ENCODE results near the gene SYNE1.
"Not testable (repeated sequence)": the region's sequence is repeated elsewhere in the genome, so short reads cannot be mapped to it uniquely, and the experiment has no call there.

SYNE1 gene

DNA sequence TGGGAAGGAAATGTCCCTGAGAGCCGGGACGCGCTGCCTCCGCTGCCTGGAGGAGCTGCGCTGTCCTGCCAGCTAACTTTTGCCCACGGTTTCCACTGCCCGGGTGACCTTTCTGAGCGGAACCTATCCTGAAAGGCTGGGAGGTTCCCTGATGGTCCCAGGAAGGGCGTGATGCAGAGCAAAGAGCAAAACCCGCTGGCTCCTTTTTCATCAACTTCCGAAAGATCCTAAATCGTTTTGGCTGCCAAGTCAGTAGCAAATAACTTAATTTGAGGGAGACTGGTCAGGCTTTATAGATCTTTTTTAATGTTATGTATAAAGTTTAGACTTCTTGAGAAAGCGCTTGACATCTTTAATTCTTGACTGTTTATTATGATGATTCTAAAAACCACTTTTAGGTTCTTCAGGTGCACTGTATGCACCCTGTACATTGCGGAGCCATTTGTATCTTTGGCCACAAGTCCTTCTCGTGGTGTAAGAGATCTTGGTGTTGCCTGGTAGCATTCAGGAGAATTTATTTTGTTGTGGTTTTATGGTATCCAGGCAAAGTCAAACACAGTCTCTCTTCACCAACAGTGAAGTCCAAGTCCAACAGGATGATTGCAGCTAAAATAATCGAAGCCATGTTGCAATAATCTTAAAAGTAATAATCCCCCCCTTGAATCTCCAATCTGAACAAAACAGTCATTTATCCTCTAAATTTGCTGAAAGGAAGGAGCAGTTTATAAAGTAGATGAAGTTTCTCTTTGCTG lies at the start of gene SYNE1:
SYNE1 (minus strand) TSS at position 67 of the 752 bp plus-strand sequence. CDS start 9,031 bp downstream, outside the sequence.
- DNase-seq (ENCODE audit: low read depth) = no peak

DNA sequence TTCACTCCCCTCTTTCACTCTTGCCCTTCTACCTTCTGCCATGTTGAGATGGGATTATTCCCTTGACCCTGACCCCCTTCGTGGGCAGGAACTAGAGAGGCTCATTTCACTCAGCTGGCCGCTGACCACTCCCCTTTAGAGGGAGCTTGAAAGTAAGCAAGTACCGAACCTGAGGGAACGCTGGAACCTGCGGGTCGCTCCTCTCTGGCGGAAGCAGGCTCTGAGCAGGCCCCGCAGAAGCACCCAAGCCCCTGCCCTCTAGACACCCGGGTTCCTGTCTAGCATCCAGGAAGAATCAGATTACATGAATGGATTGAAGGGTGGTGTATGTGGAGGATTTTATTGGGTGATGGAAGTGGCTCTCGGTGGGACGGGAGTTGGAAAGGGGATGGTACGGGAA lies 48.7 kb upstream of the SYNE1 start:
- DNase-seq (ENCODE audit: low read depth) = no peak

GRCh38 chr6:152682935-152683334 lies 45.8 kb upstream of the SYNE1 start:
- not testable (repeated sequence) for DNase-seq (ENCODE audit: low read depth)

DNA sequence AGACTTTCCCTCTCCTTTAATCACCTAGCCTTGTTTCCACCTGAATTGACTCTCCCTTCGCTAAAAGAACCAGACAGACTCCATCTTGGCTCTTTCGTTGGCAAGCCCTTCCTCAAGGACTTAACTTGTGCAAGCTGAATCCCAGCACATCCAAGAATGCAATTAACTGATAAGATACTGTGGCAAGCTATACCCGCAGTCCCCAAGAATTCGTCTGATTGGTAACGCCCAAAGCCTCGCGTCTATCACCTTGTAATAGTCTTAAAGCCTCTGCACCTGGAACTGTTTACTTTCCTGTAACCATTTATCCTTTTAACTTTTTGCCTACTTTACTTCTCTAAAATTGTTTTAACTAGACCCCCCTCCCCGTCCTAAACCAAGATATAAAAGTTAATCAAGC lies 45.0 kb upstream of the SYNE1 start:
- no peak for DNase-seq (ENCODE audit: low read depth)

DNA sequence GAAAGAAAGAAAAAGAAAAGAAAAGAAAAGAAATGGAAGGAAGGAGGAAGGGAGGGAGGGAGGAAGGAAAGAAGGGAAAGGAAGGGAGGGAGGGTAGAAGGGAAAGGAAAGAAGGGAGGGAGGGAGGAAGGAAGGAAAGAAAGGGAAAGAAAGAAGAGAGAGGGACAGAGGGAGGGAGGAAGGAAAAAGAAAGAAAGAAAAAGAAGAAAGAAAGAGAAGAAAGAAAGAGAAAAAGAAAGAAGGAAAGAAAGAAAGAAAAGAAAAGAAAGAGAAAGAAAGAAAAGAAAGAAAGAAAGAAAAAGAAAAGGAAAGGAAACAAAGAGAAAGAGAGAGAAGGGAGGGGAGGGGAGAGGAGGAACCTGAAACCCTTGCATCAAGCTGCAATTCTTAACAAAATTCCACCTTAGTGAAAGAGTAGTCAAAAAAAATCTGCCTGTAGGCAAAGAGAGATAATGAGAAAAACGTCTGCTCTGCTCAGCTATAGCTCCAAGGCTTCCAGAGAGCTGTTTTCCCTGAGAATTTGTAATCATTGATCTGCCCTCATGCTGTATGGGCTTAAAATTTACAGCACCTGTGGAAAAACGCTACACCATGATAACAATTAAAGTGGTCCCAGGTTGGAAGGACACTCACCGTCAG lies 43.8 kb upstream of the SYNE1 start:
- no peak for DNase-seq (ENCODE audit: low read depth)

DNA sequence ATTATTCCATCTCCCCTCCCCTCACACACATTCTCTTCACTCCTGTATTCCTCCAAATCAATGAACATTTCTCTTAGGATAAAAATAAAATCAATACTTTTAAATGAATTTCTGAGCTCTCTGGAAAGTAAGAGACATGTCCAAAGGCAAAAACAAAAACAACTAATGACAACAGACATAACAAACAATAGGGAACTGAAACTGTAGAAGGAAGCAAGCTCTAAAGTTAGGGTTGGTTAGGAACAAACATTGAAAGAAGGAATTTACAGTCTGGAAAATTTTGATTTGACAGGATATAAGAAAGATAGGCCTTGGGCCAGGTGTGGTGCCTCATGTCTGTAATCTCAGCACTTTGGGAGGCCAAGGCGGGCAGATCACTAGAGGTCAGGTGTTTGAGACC lies 43.0 kb upstream of the SYNE1 start:
- no peak for DNase-seq (ENCODE audit: low read depth)

DNA sequence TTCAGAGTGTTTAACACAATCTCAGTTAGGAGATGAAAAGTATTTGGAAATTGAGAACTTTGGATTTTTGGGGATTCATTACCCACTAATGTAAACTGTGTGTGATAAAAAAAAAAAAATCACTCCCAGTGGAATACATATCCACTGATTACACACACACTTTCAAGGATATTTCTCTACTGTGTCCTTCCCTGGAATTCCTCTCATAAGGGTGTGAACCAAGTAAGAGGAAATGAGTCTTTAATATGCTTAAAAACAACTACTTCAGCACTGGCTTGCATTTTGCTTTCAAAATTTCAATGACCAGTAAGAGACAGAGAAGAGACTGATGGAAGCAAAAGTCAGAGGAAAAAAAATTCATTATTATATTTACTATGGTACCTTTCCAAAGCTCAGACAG lies 36.1 kb upstream of the SYNE1 start:
- no peak for DNase-seq (ENCODE audit: low read depth)

GRCh38 chr6:152671171-152671570 lies 34.0 kb upstream of the SYNE1 start:
- no peak for DNase-seq (ENCODE audit: low read depth)

GRCh38 chr6:152669895-152670294 lies 32.7 kb upstream of the SYNE1 start:
- DNase-seq (ENCODE audit: low read depth) = no peak

- no peak for DNase-seq (ENCODE audit: low read depth)
Measured at GRCh38 chr6:152661776-152662175, 24.6 kb upstream of the SYNE1 start.

GRCh38 chr6:152651986-152652385 lies 14.8 kb upstream of the SYNE1 start:
- DNase-seq (ENCODE audit: low read depth) = no peak

DNA sequence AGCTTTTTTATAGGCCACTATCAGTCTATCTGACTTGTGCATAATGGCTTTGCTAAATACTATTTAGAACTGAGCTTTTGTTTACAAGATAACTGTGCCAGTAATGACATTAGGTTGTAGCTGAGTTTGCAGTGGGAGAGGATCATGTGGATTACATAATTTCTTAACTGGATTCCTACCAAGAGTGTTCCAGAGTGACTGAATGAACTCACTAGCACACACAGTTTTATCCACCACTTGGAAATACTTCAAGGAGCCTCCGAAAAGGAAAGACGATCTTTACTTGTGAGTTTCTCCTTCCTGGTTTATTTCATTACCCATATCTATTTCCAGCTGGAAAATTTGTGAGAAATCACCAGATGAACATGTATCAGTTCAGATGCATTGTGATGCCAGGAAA lies 10.9 kb upstream of the SYNE1 start:
- DNase-seq (ENCODE audit: low read depth) = no peak

- DNase-seq (ENCODE audit: low read depth) = not testable (repeated sequence)
Measured at GRCh38 chr6:152646732-152647131, 9.6 kb upstream of the SYNE1 start.

GRCh38 chr6:152642578-152643375 lies 5.6 kb upstream of the SYNE1 start:
- no peak for DNase-seq (ENCODE audit: low read depth)

DNA sequence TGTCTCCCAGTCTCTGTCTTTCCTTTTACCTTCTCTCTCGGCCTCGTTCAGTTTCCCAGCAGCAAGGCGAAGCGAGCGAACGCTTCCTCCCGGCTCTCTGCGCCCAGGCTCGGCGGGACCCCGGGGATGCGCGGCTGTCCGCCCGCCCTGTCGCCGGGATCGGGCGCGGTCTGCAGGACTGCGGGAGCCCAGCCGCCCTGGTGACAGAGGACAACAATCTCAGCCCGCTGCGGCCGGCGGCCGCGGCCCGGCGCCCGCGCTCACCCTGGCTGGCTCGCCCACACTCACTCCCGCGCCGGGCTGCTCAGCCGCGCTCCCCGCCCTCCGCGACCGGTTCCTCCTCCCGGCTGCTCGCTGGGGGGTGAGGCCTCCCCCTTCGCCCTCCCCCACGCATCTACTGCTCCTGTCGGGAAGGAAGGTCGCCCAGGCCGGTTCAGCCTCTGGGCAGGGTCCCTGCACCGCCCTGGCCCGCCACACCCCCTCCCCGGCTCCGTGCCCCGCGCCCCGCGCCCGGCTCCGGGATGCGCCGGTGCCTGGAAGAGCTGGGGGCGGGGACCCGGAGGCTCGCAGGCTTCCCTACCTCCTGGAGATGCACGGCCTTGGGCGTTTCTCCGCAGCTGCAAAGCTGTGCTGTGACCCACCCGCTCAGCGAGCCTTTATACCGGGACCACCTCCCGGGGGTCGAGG lies 410 bp downstream of the SYNE1 start:
- no peak for DNase-seq (ENCODE audit: low read depth)

DNA sequence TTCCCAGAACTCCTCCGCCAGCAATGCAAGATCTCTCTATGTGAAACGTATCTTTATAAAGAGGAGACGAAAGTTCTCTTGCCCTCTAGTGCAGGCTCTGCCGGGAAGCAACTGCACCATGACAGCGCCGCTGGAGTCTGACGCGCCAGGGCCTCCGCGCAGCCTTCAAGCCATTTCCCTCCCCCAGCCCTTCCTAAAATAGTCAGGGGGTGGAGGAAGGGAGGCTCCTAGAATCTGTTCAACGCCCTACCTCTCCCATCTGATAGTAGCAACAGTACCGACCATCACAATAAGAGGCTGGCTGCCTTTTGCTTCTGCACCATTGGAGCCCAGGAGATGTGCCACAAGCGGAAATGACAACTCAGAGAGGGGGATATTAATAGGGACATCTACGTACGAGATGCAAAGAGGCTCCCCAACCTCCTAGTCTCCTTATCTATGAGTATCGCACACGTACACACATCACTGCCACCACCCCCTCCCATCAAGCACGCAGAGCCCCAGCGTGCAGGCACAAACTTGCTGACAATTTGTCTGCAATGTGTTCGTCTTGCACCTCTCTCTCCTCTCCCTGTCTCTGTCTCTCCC lies 1.0 kb downstream of the SYNE1 start:
- no peak for DNase-seq (ENCODE audit: low read depth)

DNA sequence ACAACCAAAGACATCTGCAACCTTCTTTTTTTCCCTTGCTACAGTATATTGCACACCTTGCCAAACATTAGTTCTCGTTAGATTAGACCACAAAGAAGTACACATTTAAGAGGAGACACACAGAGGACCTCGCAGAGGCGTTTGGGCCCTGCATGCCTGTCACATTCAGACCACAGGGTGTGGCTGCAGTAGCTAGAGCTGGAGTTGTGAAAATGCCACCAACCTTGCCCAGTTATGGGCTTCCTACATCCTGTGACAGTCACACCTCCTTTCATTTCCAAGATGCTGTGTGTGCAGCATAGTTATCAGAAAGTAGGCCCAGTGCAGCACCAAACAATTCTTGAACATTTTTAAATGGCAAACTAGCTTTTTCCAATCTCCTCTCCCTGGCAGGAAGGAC lies 2.4 kb downstream of the SYNE1 start:
- DNase-seq (ENCODE audit: low read depth) = no peak

- DNase-seq (ENCODE audit: low read depth) = no peak
Measured at GRCh38 chr6:152632121-152632782, 4.9 kb downstream of the SYNE1 start.

DNA sequence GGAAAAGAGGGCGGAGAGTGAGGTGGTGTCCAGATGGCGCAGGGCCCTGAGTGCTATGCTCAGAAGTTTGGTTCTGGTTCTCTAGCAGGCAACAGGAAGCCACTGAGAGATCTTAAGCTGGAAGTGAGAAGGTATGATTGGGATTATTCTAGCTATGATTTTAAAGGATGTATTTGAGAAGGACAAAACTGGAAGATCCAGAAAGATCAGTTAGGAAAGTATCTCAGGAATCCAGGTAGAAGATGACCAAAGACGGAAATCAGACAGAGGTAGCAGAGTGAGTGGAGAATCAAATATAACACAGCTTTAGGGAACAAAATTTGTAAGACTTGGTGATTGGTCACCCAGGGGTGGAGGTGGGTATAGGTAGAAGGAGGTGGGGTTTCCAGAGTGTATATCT lies 5.8 kb downstream of the SYNE1 start:
- DNase-seq (ENCODE audit: low read depth) = no peak

DNA sequence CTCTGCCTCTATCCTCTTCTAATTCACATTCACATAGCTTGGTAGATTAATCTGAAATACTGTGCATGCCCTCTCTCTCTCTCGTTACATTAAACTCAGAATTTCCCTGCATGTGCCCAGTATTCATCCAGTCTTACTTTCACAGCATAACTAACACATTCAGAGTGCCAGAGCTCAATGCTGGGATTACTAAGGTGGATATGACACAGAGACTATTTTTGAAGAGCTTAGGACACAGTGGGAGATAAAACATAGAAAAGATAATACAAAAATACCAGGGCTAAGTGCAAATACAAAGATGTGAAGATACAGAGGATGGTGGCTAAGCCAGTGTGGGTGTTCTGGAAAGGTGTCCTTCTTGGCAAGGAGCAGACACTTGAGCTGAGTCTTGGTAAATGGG lies 6.3 kb downstream of the SYNE1 start:
- no peak for DNase-seq (ENCODE audit: low read depth)

DNA sequence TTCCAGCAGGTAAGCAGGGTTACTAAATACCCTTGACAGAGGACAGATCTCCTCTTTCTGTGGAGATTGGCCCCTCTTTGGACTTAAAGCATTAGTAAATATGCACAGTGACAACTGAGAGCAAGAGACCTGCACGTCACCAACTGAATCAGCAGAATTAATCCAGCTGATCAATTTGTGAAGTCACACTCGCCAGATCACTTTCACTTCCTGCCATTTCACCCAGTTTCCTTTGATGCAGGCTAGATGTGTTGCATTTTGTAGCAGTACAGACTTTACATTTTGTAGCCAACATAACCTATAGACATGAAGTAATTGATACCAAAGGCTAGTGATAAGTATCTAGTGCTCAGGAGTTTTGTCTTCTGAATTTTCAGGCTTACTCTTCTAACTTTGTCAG lies 11.9 kb downstream of the SYNE1 start:
- no peak for DNase-seq (ENCODE audit: low read depth)

All from activated T-helper 1 cell treated with Interleukin-2 at 50 U/mL for 16 hours (primary cell).